ENCODE data around the gene PHACTR2.

DNA sequence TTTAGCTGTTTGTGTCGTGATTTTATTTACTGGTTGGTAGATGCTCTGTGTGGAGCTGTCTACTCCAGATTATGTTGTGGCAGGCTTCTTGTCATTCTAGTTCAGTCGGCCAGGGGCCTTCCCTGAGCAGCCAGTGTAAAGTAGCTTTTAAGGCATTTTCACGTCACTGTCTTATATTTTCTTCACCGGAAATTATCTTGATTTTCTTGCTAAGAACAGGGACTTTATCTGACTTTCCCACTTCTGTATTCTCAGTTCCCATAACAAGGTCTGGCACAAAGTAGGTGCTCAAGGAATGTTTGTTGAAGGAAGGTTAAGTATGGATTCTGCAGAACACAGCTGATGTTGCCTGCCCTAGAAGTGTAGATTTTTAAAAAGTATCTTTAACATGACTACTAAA, 166.2 kb downstream of the PHACTR2 start:
- TF ChIP-seq, protein P1, sequence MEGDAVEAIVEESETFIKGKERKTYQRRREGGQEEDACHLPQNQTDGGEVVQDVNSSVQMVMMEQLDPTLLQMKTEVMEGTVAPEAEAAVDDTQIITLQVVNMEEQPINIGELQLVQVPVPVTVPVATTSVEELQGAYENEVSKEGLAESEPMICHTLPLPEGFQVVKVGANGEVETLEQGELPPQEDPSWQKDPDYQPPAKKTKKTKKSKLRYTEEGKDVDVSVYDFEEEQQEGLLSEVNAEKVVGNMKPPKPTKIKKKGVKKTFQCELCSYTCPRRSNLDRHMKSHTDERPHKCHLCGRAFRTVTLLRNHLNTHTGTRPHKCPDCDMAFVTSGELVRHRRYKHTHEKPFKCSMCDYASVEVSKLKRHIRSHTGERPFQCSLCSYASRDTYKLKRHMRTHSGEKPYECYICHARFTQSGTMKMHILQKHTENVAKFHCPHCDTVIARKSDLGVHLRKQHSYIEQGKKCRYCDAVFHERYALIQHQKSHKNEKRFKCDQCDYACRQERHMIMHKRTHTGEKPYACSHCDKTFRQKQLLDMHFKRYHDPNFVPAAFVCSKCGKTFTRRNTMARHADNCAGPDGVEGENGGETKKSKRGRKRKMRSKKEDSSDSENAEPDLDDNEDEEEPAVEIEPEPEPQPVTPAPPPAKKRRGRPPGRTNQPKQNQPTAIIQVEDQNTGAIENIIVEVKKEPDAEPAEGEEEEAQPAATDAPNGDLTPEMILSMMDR (IDR thresholded peaks at IDR 0.05), result no peak
- no peak for TF ChIP-seq ZFX (IDR thresholded peaks at IDR 0.05; ENCODE audit: borderline replicate concordance)

Measured in 22Rv1 (cell line).